GM23338 (cell line): ENCODE results near the gene MAP1LC3B. TPM values are rescaled to one million over a fixed set of nuclear protein-coding genes. Genes with fewer than 3 reads are reported as not detected.

Experiments used
- ATAC-seq: fragments of 200-7000 bp; cut with Tn5 transposase; 3 replicates; pipeline ENCODE4 v1.9.1; 2020
- DNase-seq: peaks from one replicate; pipeline ENCODE4 v3.0.0-alpha.2; 2015; ENCODE audit warnings: low spot score
- H2AFZ ChIP-seq: fragments of 200-600 bp; sonication (generic); 2 replicates; pipeline ENCODE4 v1.8.0; 2016; ENCODE audit warnings: antibody characterized with exemption, mild to moderate bottlenecking, moderate library complexity
- H3F3A ChIP-seq: fragments of 200-600 bp; sonication (generic); replicated peaks from 2 replicates; pipeline ENCODE4 v1.8.0; 2017; ENCODE audit warnings: antibody characterized with exemption, mixed run types, low read depth
- H3K27ac ChIP-seq: fragments of 200-600 bp; sonication (generic); 2 replicates; pipeline ENCODE4 v1.6.1; 2016; ENCODE audit warnings: low read depth
- H3K27me3 ChIP-seq: fragments of 200-600 bp; sonication (generic); 2 replicates; pipeline ENCODE4 v1.8.0; 2016; ENCODE audit warnings: mild to moderate bottlenecking, mixed run types, moderate library complexity; ENCODE audit not compliant: insufficient read depth
- H3K36me3 ChIP-seq: fragments of 200-600 bp; sonication (generic); 2 replicates; pipeline ENCODE4 v1.8.0; 2016; ENCODE audit warnings: mild to moderate bottlenecking; ENCODE audit not compliant: insufficient read depth
- H3K4me1 ChIP-seq: fragments of 200-600 bp; sonication (generic); 2 replicates; pipeline ENCODE4 v1.8.0; 2016; ENCODE audit warnings: mild to moderate bottlenecking, moderate library complexity; ENCODE audit not compliant: insufficient read depth
- H3K4me2 ChIP-seq: fragments of 200-600 bp; sonication (generic); 2 replicates; pipeline ENCODE4 v1.7.1; 2017; ENCODE audit warnings: mixed run types
- H3K4me3 ChIP-seq: fragments of 200-600 bp; sonication (generic); 2 replicates; pipeline ENCODE4 v1.6.1; 2016; ENCODE audit warnings: mixed run types
- H3K79me2 ChIP-seq: fragments of 200-600 bp; sonication (generic); replicated peaks from 2 replicates; pipeline ENCODE4 v1.8.0; 2017; ENCODE audit warnings: mild to moderate bottlenecking; ENCODE audit not compliant: insufficient read depth
- H3K9me2 ChIP-seq: fragments of 200-600 bp; sonication (generic); 2 replicates; pipeline ENCODE4 v1.8.0; 2017; ENCODE audit not compliant: insufficient read depth
- H4K20me1 ChIP-seq: fragments of 200-600 bp; sonication (generic); replicated peaks from 2 replicates; pipeline ENCODE4 v1.8.0; 2017; ENCODE audit warnings: mild to moderate bottlenecking; ENCODE audit not compliant: insufficient read depth
- H3K27ac Mint-ChIP-seq: 2 replicates; pipeline ENCODE4 v1.8.0; 2020; ENCODE audit warnings: inconsistent platforms, mild to moderate bottlenecking, moderate library complexity, mixed read lengths
- H3K27me3 Mint-ChIP-seq: 3 replicates; pipeline ENCODE4 v1.8.0; 2022; ENCODE audit warnings: low read depth, mild to moderate bottlenecking, moderate library complexity, mixed read lengths, inconsistent platforms; ENCODE audit not compliant: insufficient read depth, poor library complexity
- H3K36me3 Mint-ChIP-seq: 3 replicates; pipeline ENCODE4 v1.8.0; 2021; ENCODE audit warnings: low read depth, mild to moderate bottlenecking, inconsistent platforms, moderate library complexity, mixed read lengths
- H3K4me1 Mint-ChIP-seq: 3 replicates; pipeline ENCODE4 v1.8.0; 2020; ENCODE audit warnings: mild to moderate bottlenecking, inconsistent platforms, mixed read lengths
- H3K4me3 Mint-ChIP-seq: 3 replicates; pipeline ENCODE4 v1.8.0; 2021; ENCODE audit warnings: moderate library complexity, mild to moderate bottlenecking, inconsistent platforms, mixed read lengths
- H3K9me3 Mint-ChIP-seq: 3 replicates; pipeline ENCODE4 v1.8.0; 2020; ENCODE audit warnings: moderate library complexity, mild to moderate bottlenecking, inconsistent platforms, mixed read lengths
- CREB1 ChIP-seq: fragments of 250-450 bp; sonication (Bioruptor Pico); IDR thresholded peaks from 2 replicates; pipeline ENCODE4 v1.5.0; 2020; ENCODE audit warnings: low read depth, mild to moderate bottlenecking, moderate library complexity
- CTCF ChIP-seq, 2 experiments: fragments of 200-600 bp in 1 of 2; sonication (generic) in 1 of 2; conservative IDR thresholded peaks; 2 replicates each; pipeline versions ENCODE4 v1.5.1 to v1.6.1; 2016 to 2017; ENCODE audit warnings: antibody characterized with exemption in 2 of 2, low read depth in 2 of 2, mild to moderate bottlenecking in 2 of 2, moderate library complexity in 1 of 2
- ETS1 ChIP-seq: IDR thresholded peaks from 2 replicates; pipeline ENCODE4 v1.6.1; 2016; ENCODE audit warnings: antibody characterized with exemption
- EZH2 ChIP-seq: fragments of 200-600 bp; sonication (generic); IDR thresholded peaks from one replicate; pipeline ENCODE4 v1.8.0; 2017; ENCODE audit warnings: antibody characterized with exemption, mild to moderate bottlenecking, low read depth; ENCODE audit not compliant: unreplicated experiment
- EZH2phosphoT487 ChIP-seq: fragments of 200-600 bp; sonication (generic); IDR thresholded peaks from one replicate; pipeline ENCODE4 v1.8.1; 2018; ENCODE audit warnings: antibody characterized with exemption; ENCODE audit not compliant: unreplicated experiment
- NANOG ChIP-seq: IDR thresholded peaks from 2 replicates; pipeline ENCODE4 v1.6.1; 2016; ENCODE audit warnings: antibody characterized with exemption, borderline replicate concordance
- REST ChIP-seq: IDR thresholded peaks from one replicate; pipeline ENCODE4 v1.6.1; 2018; ENCODE audit warnings: antibody characterized with exemption; ENCODE audit not compliant: unreplicated experiment
- STAT1 ChIP-seq: IDR thresholded peaks from one replicate; pipeline ENCODE4 v1.6.1; 2016; ENCODE audit warnings: antibody characterized with exemption; ENCODE audit not compliant: unreplicated experiment
- ZNF114 ChIP-seq: fragments of 250-450 bp; sonication (Bioruptor Pico); IDR thresholded peaks from 2 replicates; pipeline ENCODE4 v1.5.0; 2020; ENCODE audit warnings: mild to moderate bottlenecking, moderate library complexity
- ZNF331 ChIP-seq: fragments of 250-450 bp; sonication (Bioruptor Pico); IDR thresholded peaks from 2 replicates; pipeline ENCODE4 v1.5.0; 2020; ENCODE audit warnings: low read depth, mild to moderate bottlenecking, moderate library complexity
- ZNF462 ChIP-seq: fragments of 250-450 bp; sonication (Bioruptor Pico); IDR thresholded peaks from 2 replicates; pipeline ENCODE4 v1.5.0; 2020; ENCODE audit warnings: mild to moderate bottlenecking, moderate library complexity
- polyA plus RNA-seq: library from polyadenylated mRNA; unstranded; fragments of >200 nt; fragmentation: Nextera tagmentation; extraction: Ambion mirVana; gene quantifications from 2 replicates; pipeline ENCODE4 v1.2.1, GENCODE V29; 2016
- total RNA-seq: library from RNA; depleted of rRNA; stranded (reverse); fragments of >200 nt; shearing (Covaris generic); gene quantifications from 2 replicates; pipeline ENCODE4 v1.2.3, GENCODE V29; 2014

MAP1LC3B gene
- total and polyA plus RNA-seq, 2 experiments from 2014 or later, result 35.9 to 80.2 TPM

- H4K20me1 ChIP-seq, result peaks cover 5% of the 10 kb centered on the region
- no peak overlapping the region for H3K4me3 ChIP-seq
- peaks cover 18% of the 10 kb centered on the region; the same call in 2 of the 3 replicates for H3K9me3 Mint-ChIP-seq
- ATAC-seq (no peak), DNase-seq (no peak)
- no peaks in the 10 kb centered on the region for H3F3A ChIP-seq
- peaks cover 21% of the 10 kb centered on the region for H3K36me3 ChIP-seq
- H3K27ac Mint-ChIP-seq, result no peak overlapping the region
- no peaks in the 10 kb centered on the region; the same call in 1 of the 2 replicates for H3K9me2 ChIP-seq
- H3K27ac ChIP-seq, result no peak overlapping the region
- no peak overlapping the region for H2AFZ ChIP-seq
- no peaks in the 10 kb centered on the region for H3K27me3 ChIP-seq
- H3K4me1 ChIP-seq, result no peaks in the 10 kb centered on the region
- H3K27me3 Mint-ChIP-seq, result peaks cover 3% of the 10 kb centered on the region
- no peak overlapping the region for H3K4me2 ChIP-seq
- peaks cover 36% of the 10 kb centered on the region for H3K79me2 ChIP-seq
- H3K4me3 Mint-ChIP-seq, result no peak overlapping the region
- no peak for TF ChIP-seq ZNF114
- no peak for TF ChIP-seq ZNF462
- TF ChIP-seq EZH2phosphoT487, result no peak
- no peak for TF ChIP-seq ZNF331 (CRISPR knock-in tag)
- TF ChIP-seq EZH2, result no peak
- no peak for TF ChIP-seq STAT1
- TF ChIP-seq CTCF (conservative IDR thresholded peaks at IDR 0.05; ENCODE audit: low read depth in 2 of 2), result no peak
- TF ChIP-seq REST, result no peak
- TF ChIP-seq ETS1, result no peak
- no peak for TF ChIP-seq NANOG
- TF ChIP-seq CREB1 (CRISPR knock-in tag), result no peak
- H3K36me3 Mint-ChIP-seq, result peaks cover 70% of the 10 kb centered on the region
- H3K4me1 Mint-ChIP-seq, result no peaks in the 10 kb centered on the region
Observed at GRCh38 chr16:87443964-87444363, 51.8 kb downstream of the MAP1LC3B start.
